Astrocyte (in vitro differentiated cells and primary cell): Measurements from ENCODE around the gene ADGRB3. TPM values are rescaled to one million over a fixed set of nuclear protein-coding genes. Genes with fewer than 3 reads are reported as not detected.

ENCODE experiments used
- DNase-seq: peaks from one replicate; pipeline ENCODE4 v3.0.0-alpha.2; 2010; ENCODE audit warnings: low read depth
- FAIRE-seq: peaks from 2 replicates; lab custom pipeline; 2011; peaks lifted over from hg19 to GRCh38; lab: Jason Lieb, UNC
- H2AFZ ChIP-seq: 2 replicates; pipeline ENCODE4 v1.6.0; 2012; ENCODE audit warnings: low read depth, low read length, inconsistent platforms
- H3K27ac ChIP-seq: 2 replicates; pipeline ENCODE4 v1.5.1; 2011; ENCODE audit warnings: low read depth, low read length, inconsistent platforms
- H3K27me3 ChIP-seq: 2 replicates; pipeline ENCODE4 v1.6.0; 2011; ENCODE audit warnings: low read length, inconsistent platforms; ENCODE audit not compliant: insufficient read depth
- H3K36me3 ChIP-seq: 2 replicates; pipeline ENCODE4 v1.5.1; 2011; ENCODE audit warnings: low read length, inconsistent platforms; ENCODE audit not compliant: insufficient read depth
- H3K4me1 ChIP-seq: 2 replicates; pipeline ENCODE4 v1.5.1; 2011; ENCODE audit warnings: low read length, inconsistent platforms; ENCODE audit not compliant: insufficient read depth
- H3K4me2 ChIP-seq: 2 replicates; pipeline ENCODE4 v1.6.0; 2012; ENCODE audit warnings: low read length, inconsistent platforms
- H3K4me3 ChIP-seq: 2 replicates; pipeline ENCODE4 v1.5.1; 2011; ENCODE audit warnings: low read depth, mild to moderate bottlenecking, low read length, inconsistent platforms; ENCODE audit not compliant: insufficient read depth
- H3K79me2 ChIP-seq: 2 replicates; pipeline ENCODE4 v1.6.0; 2012; ENCODE audit warnings: mild to moderate bottlenecking, low read length, inconsistent platforms; ENCODE audit not compliant: insufficient read depth
- H3K9ac ChIP-seq: 2 replicates; pipeline ENCODE4 v1.6.0; 2012; ENCODE audit warnings: mild to moderate bottlenecking, low read length, inconsistent platforms
- H3K9me3 ChIP-seq: 2 replicates; pipeline ENCODE4 v1.5.1; 2012; ENCODE audit warnings: low read depth, mild to moderate bottlenecking, low read length, inconsistent platforms; ENCODE audit not compliant: insufficient read depth
- H4K20me1 ChIP-seq: 2 replicates; pipeline ENCODE4 v1.6.0; 2012; ENCODE audit warnings: low read length, inconsistent platforms; ENCODE audit not compliant: insufficient read depth
- H3K27ac Mint-ChIP-seq: one replicate; pipeline ENCODE4 v1.8.0; 2021; ENCODE audit warnings: mild to moderate bottlenecking, mixed read lengths; ENCODE audit not compliant: unreplicated experiment
- H3K27me3 Mint-ChIP-seq: one replicate; pipeline ENCODE4 v1.8.0; 2021; ENCODE audit warnings: low read depth, mixed read lengths; ENCODE audit not compliant: unreplicated experiment
- H3K36me3 Mint-ChIP-seq: one replicate; pipeline ENCODE4 v1.8.0; 2021; ENCODE audit warnings: low read depth, mixed read lengths; ENCODE audit not compliant: unreplicated experiment
- H3K4me1 Mint-ChIP-seq: one replicate; pipeline ENCODE4 v1.8.0; 2021; ENCODE audit warnings: low read depth, mixed read lengths; ENCODE audit not compliant: unreplicated experiment
- H3K4me3 Mint-ChIP-seq: one replicate; pipeline ENCODE4 v1.8.0; 2021; ENCODE audit warnings: mild to moderate bottlenecking, moderate library complexity, mixed read lengths; ENCODE audit not compliant: unreplicated experiment
- H3K9me3 Mint-ChIP-seq: one replicate; pipeline ENCODE4 v1.8.0; 2021; ENCODE audit warnings: mild to moderate bottlenecking, mixed read lengths; ENCODE audit not compliant: unreplicated experiment
- CTCF ChIP-seq: IDR thresholded peaks from 2 replicates; pipeline ENCODE4 v1.5.1; 2011; ENCODE audit warnings: low read depth, mild to moderate bottlenecking, inconsistent platforms, low read length, moderate library complexity; ENCODE audit not compliant: insufficient read depth
- EZH2 ChIP-seq: IDR thresholded peaks from 2 replicates; pipeline ENCODE4 v1.6.1; 2012; ENCODE audit warnings: mild to moderate bottlenecking, low read length, inconsistent platforms; ENCODE audit not compliant: insufficient read depth
- total RNA-seq: library from RNA; stranded (reverse); gene quantifications from 2 replicates; pipeline ENCODE4 v1.2.1, GENCODE V29; 2021

Gene ADGRB3
- total RNA-seq, 1 donor from 2014 or later = 0.77 TPM

- no peaks in the 10 kb centered on the region for H3K4me1 Mint-ChIP-seq
- Histone ChIP-seq H4K20me1 (no peaks in the 10 kb centered on the region), H3K4me2 (no peak overlapping the region), H3K27ac (no peak overlapping the region), H3K9ac (no peak overlapping the region), H3K4me1 (no peaks in the 10 kb centered on the region), H3K79me2 (no peaks in the 10 kb centered on the region), H3K27me3 (no peaks in the 10 kb centered on the region), H3K36me3 (no peaks in the 10 kb centered on the region), H3K9me3 (no peaks in the 10 kb centered on the region), H3K4me3 (no peak overlapping the region), H2AFZ (no peak overlapping the region)
- no peak overlapping the region for H3K4me3 Mint-ChIP-seq
- H3K36me3 Mint-ChIP-seq = no peaks in the 10 kb centered on the region
- H3K27ac Mint-ChIP-seq = no peak overlapping the region
- FAIRE-seq = no peak
- H3K27me3 Mint-ChIP-seq = no peaks in the 10 kb centered on the region
- TF ChIP-seq CTCF (no peak), EZH2 (no peak)
- no peak for DNase-seq
- H3K9me3 Mint-ChIP-seq = no peaks in the 10 kb centered on the region
Measured at GRCh38 chr6:68947721-68948120, 312.6 kb downstream of the ADGRB3 start.

- no peak overlapping the region for H3K4me3 Mint-ChIP-seq
- Histone ChIP-seq H3K36me3 (no peaks in the 10 kb centered on the region), H3K27ac (no peak overlapping the region), H3K27me3 (no peaks in the 10 kb centered on the region), H3K4me2 (no peak overlapping the region), H3K4me3 (no peak overlapping the region), H3K9me3 (no peaks in the 10 kb centered on the region), H3K4me1 (no peaks in the 10 kb centered on the region), H3K79me2 (no peaks in the 10 kb centered on the region), H4K20me1 (no peaks in the 10 kb centered on the region), H3K9ac (no peak overlapping the region), H2AFZ (no peak overlapping the region)
- DNase-seq (no peak), FAIRE-seq (no peak)
- no peaks in the 10 kb centered on the region for H3K36me3 Mint-ChIP-seq
- TF ChIP-seq CTCF (no peak), EZH2 (no peak)
- H3K9me3 Mint-ChIP-seq = no peaks in the 10 kb centered on the region
- no peaks in the 10 kb centered on the region for H3K4me1 Mint-ChIP-seq
- no peak overlapping the region for H3K27ac Mint-ChIP-seq
- no peaks in the 10 kb centered on the region for H3K27me3 Mint-ChIP-seq
Measured at GRCh38 chr6:68951270-68951669, 316.2 kb downstream of the ADGRB3 start.

GRCh38 chr6:68958327-68958726 is 323.2 kb downstream of the ADGRB3 start:
- no peak overlapping the region for H3K27ac ChIP-seq
- Mint-ChIP-seq H3K36me3 (no peaks in the 10 kb centered on the region), H3K27ac (no peak overlapping the region), H3K27me3 (no peaks in the 10 kb centered on the region), H3K4me1 (no peaks in the 10 kb centered on the region), H3K9me3 (no peaks in the 10 kb centered on the region), H3K4me3 (no peak overlapping the region)
- no peaks in the 10 kb centered on the region for H3K27me3 ChIP-seq
- no peak overlapping the region for H3K4me3 ChIP-seq
- TF ChIP-seq CTCF (no peak), EZH2 (no peak)
- no peaks in the 10 kb centered on the region for H3K36me3 ChIP-seq
- no peak overlapping the region for H2AFZ ChIP-seq
- FAIRE-seq = no peak
- no peak overlapping the region for H3K9ac ChIP-seq
- no peaks in the 10 kb centered on the region for H4K20me1 ChIP-seq
- H3K79me2 ChIP-seq = no peaks in the 10 kb centered on the region
- no peak for DNase-seq
- no peak overlapping the region for H3K4me2 ChIP-seq
- no peaks in the 10 kb centered on the region for H3K4me1 ChIP-seq
- no peaks in the 10 kb centered on the region for H3K9me3 ChIP-seq
